ENCODE measurements around the gene TAB3.

The TAB3 gene

GRCh38 chrX:30779453-30780030 lies 109.5 kb downstream of the TAB3 start:
- ATAC-seq: no peak
- TF ChIP-seq TCF4 (CRISPR knock-in tag; IDR thresholded peaks at IDR 0.05; ENCODE audit: borderline replicate concordance) (no peak), TOX (CRISPR knock-in tag; IDR thresholded peaks at IDR 0.05; ENCODE audit: borderline replicate concordance) (no peak), PATZ1 (CRISPR knock-in tag; IDR thresholded peaks at IDR 0.05; ENCODE audit: borderline replicate concordance) (no peak), ZNF565 (CRISPR knock-in tag; conservative IDR thresholded peaks at IDR 0.05; ENCODE audit: low read depth) (no peak), RARB (CRISPR knock-in tag; IDR thresholded peaks at IDR 0.05) (no peak)
- TF ChIP-seq, protein P1, sequence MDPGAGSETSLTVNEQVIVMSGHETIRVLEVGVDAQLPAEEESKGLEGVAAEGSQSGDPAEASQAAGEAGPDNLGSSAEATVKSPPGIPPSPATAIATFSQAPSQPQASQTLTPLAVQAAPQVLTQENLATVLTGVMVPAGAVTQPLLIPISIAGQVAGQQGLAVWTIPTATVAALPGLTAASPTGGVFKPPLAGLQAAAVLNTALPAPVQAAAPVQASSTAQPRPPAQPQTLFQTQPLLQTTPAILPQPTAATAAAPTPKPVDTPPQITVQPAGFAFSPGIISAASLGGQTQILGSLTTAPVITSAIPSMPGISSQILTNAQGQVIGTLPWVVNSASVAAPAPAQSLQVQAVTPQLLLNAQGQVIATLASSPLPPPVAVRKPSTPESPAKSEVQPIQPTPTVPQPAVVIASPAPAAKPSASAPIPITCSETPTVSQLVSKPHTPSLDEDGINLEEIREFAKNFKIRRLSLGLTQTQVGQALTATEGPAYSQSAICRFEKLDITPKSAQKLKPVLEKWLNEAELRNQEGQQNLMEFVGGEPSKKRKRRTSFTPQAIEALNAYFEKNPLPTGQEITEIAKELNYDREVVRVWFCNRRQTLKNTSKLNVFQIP (CRISPR knock-in tag; IDR thresholded peaks at IDR 0.05; ENCODE audit: borderline replicate concordance, low read depth): no peak
- TF ChIP-seq, protein P2, sequence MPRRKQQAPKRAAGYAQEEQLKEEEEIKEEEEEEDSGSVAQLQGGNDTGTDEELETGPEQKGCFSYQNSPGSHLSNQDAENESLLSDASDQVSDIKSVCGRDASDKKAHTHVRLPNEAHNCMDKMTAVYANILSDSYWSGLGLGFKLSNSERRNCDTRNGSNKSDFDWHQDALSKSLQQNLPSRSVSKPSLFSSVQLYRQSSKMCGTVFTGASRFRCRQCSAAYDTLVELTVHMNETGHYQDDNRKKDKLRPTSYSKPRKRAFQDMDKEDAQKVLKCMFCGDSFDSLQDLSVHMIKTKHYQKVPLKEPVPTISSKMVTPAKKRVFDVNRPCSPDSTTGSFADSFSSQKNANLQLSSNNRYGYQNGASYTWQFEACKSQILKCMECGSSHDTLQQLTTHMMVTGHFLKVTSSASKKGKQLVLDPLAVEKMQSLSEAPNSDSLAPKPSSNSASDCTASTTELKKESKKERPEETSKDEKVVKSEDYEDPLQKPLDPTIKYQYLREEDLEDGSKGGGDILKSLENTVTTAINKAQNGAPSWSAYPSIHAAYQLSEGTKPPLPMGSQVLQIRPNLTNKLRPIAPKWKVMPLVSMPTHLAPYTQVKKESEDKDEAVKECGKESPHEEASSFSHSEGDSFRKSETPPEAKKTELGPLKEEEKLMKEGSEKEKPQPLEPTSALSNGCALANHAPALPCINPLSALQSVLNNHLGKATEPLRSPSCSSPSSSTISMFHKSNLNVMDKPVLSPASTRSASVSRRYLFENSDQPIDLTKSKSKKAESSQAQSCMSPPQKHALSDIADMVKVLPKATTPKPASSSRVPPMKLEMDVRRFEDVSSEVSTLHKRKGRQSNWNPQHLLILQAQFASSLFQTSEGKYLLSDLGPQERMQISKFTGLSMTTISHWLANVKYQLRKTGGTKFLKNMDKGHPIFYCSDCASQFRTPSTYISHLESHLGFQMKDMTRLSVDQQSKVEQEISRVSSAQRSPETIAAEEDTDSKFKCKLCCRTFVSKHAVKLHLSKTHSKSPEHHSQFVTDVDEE (CRISPR knock-in tag; IDR thresholded peaks at IDR 0.05): no peak

- no peak for TF ChIP-seq PATZ1 (CRISPR knock-in tag; IDR thresholded peaks at IDR 0.05; ENCODE audit: borderline replicate concordance)
- TF ChIP-seq RARB (CRISPR knock-in tag; IDR thresholded peaks at IDR 0.05): no peak
- no peak for TF ChIP-seq GLIS3 (CRISPR knock-in tag; IDR thresholded peaks at IDR 0.05)
- TF ChIP-seq ISL1 (CRISPR knock-in tag; IDR thresholded peaks at IDR 0.05): no peak
- no peak for TF ChIP-seq ARNTL (CRISPR knock-in tag; IDR thresholded peaks at IDR 0.05; ENCODE audit: borderline replicate concordance, low read depth)
- TF ChIP-seq BACH2 (CRISPR knock-in tag; IDR thresholded peaks at IDR 0.05; ENCODE audit: borderline replicate concordance): no peak
- no peak for TF ChIP-seq ZFP30 (CRISPR knock-in tag; IDR thresholded peaks at IDR 0.05)
- TF ChIP-seq TOX (CRISPR knock-in tag; IDR thresholded peaks at IDR 0.05; ENCODE audit: borderline replicate concordance): no peak
- TF ChIP-seq TCF4 (CRISPR knock-in tag; IDR thresholded peaks at IDR 0.05; ENCODE audit: borderline replicate concordance): no peak
- no peak for TF ChIP-seq OSR1 (CRISPR knock-in tag; IDR thresholded peaks at IDR 0.05)
- TF ChIP-seq, protein P1 (CRISPR knock-in tag; IDR thresholded peaks at IDR 0.05; ENCODE audit: borderline replicate concordance, low read depth): no peak
- no peak for TF ChIP-seq CSDC2 (CRISPR knock-in tag; IDR thresholded peaks at IDR 0.05)
- TF ChIP-seq, protein P2 (CRISPR knock-in tag; IDR thresholded peaks at IDR 0.05): no peak
- no peak for TF ChIP-seq ZC3H10 (CRISPR knock-in tag; IDR thresholded peaks at IDR 0.05)
- no peak for TF ChIP-seq ESRRG (CRISPR knock-in tag; IDR thresholded peaks at IDR 0.05)
- no peak for TF ChIP-seq ZFP3 (CRISPR knock-in tag; IDR thresholded peaks at IDR 0.05)
- TF ChIP-seq ZNF70 (CRISPR knock-in tag; IDR thresholded peaks at IDR 0.05): no peak
- TF ChIP-seq ZNF565 (CRISPR knock-in tag; conservative IDR thresholded peaks at IDR 0.05; ENCODE audit: low read depth): no peak
- no peak for TF ChIP-seq ZNF8 (CRISPR knock-in tag; IDR thresholded peaks at IDR 0.05)
- TF ChIP-seq PPARA (CRISPR knock-in tag; IDR thresholded peaks at IDR 0.05; ENCODE audit: borderline replicate concordance): no peak
- no peak for ATAC-seq
Measured at GRCh38 chrX:30777575-30777974, 111.5 kb downstream of the TAB3 start.

Data from SK-N-SH treated with all-trans-retinoic acid at 6 μM for 48 hours (cell line).